H9 (cell line): Measurements from ENCODE around the gene UBALD1. TPM values are rescaled to one million over a fixed set of nuclear protein-coding genes. Genes with fewer than 3 reads are reported as not detected.

Source experiments
- DNase-seq: peaks from one replicate; pipeline ENCODE4 v3.0.0-alpha.2; 2017
- H2AFZ ChIP-seq: one replicate; pipeline ENCODE4 v1.6.1; 2013; ENCODE audit warnings: mild to moderate bottlenecking, low read length, control low read depth, moderate library complexity
- H2AK5ac ChIP-seq: 2 replicates; pipeline ENCODE4 v1.6.1; 2013; ENCODE audit warnings: low read length, control low read depth, mixed read lengths; ENCODE audit not compliant: insufficient read length
- H2BK120ac ChIP-seq: one replicate; pipeline ENCODE4 v1.6.1; 2013; ENCODE audit warnings: low read depth, mild to moderate bottlenecking, low read length, control low read depth, inconsistent platforms; ENCODE audit not compliant: poor library complexity, severe bottlenecking
- H2BK12ac ChIP-seq: 2 replicates; pipeline ENCODE4 v1.6.1; 2013; ENCODE audit warnings: low read length, control low read depth, mixed read lengths, low read depth; ENCODE audit not compliant: insufficient read length
- H2BK15ac ChIP-seq: 2 replicates; pipeline ENCODE4 v1.6.1; 2013; ENCODE audit warnings: low read depth, low read length, control low read depth
- H2BK20ac ChIP-seq: one replicate; pipeline ENCODE4 v1.6.1; 2013; ENCODE audit warnings: low read depth, mild to moderate bottlenecking, low read length, control low read depth, inconsistent platforms; ENCODE audit not compliant: poor library complexity, severe bottlenecking
- H2BK5ac ChIP-seq: 2 replicates; pipeline ENCODE4 v1.6.1; 2013; ENCODE audit warnings: low read length, control low read depth, mixed read lengths; ENCODE audit not compliant: insufficient read length
- H3K14ac ChIP-seq: 2 replicates; pipeline ENCODE4 v1.6.1; 2013; ENCODE audit warnings: low read length, control low read depth; ENCODE audit not compliant: insufficient read depth
- H3K18ac ChIP-seq: 2 replicates; pipeline ENCODE4 v1.6.1; 2013; ENCODE audit warnings: low read depth, mild to moderate bottlenecking, mixed read lengths, low read length, control low read depth; ENCODE audit not compliant: insufficient read length
- H3K23ac ChIP-seq: 2 replicates; pipeline ENCODE4 v1.6.1; 2013; ENCODE audit warnings: low read length, control low read depth, mixed read lengths, low read depth; ENCODE audit not compliant: insufficient read length
- H3K23me2 ChIP-seq: 2 replicates; pipeline ENCODE4 v1.6.1; 2013; ENCODE audit warnings: low read depth, mild to moderate bottlenecking, mixed read lengths, low read length, control low read depth; ENCODE audit not compliant: insufficient read length, poor library complexity, severe bottlenecking
- H3K27ac ChIP-seq: 2 replicates; pipeline ENCODE4 v1.5.1; 2013; ENCODE audit warnings: low read length, control low read depth, mixed read lengths, low read depth; ENCODE audit not compliant: insufficient read length
- H3K27me3 ChIP-seq: 2 replicates; pipeline ENCODE4 v1.6.1; 2013; ENCODE audit warnings: low read length, control low read depth, inconsistent platforms; ENCODE audit not compliant: insufficient read depth
- H3K4ac ChIP-seq: 2 replicates; pipeline ENCODE4 v1.6.1; 2013; ENCODE audit warnings: low read depth, mild to moderate bottlenecking, control low read depth, inconsistent platforms, low read length, moderate library complexity
- H3K4me1 ChIP-seq: 2 replicates; pipeline ENCODE4 v1.6.1; 2013; ENCODE audit warnings: low read length, control low read depth, inconsistent platforms; ENCODE audit not compliant: insufficient read depth
- H3K4me2 ChIP-seq: 2 replicates; pipeline ENCODE4 v1.6.1; 2013; ENCODE audit warnings: low read length, control low read depth, mixed read lengths; ENCODE audit not compliant: insufficient read length, insufficient read depth
- H3K56ac ChIP-seq: 2 replicates; pipeline ENCODE4 v1.6.1; 2013; ENCODE audit warnings: low read depth, mild to moderate bottlenecking, mixed read lengths, low read length, control low read depth; ENCODE audit not compliant: insufficient read length
- H3K79me1 ChIP-seq: 2 replicates; pipeline ENCODE4 v1.6.1; 2013; ENCODE audit warnings: low read depth, mild to moderate bottlenecking, moderate library complexity, low read length, control low read depth, inconsistent platforms; ENCODE audit not compliant: insufficient read depth, poor library complexity, severe bottlenecking
- H3K79me2 ChIP-seq: 2 replicates; pipeline ENCODE4 v1.6.1; 2013; ENCODE audit warnings: low read length, control low read depth, inconsistent platforms; ENCODE audit not compliant: insufficient read depth
- H3K9ac ChIP-seq: 2 replicates; pipeline ENCODE4 v1.6.1; 2013; ENCODE audit warnings: low read length, control low read depth, mixed read lengths; ENCODE audit not compliant: insufficient read length; ENCODE audit errors: extremely low read depth
- H3K9me3 ChIP-seq: one replicate; pipeline ENCODE4 v1.6.1; 2013; ENCODE audit warnings: low read depth, low read length, inconsistent platforms; ENCODE audit not compliant: control insufficient read depth
- H3T11ph ChIP-seq: one replicate; pipeline ENCODE4 v1.6.1; 2013; ENCODE audit warnings: mild to moderate bottlenecking, low read length, control low read depth, inconsistent platforms
- H4K20me1 ChIP-seq: one replicate; pipeline ENCODE4 v1.6.1; 2013; ENCODE audit not compliant: control insufficient read depth, insufficient read length, insufficient read depth
- H4K5ac ChIP-seq: 2 replicates; pipeline ENCODE4 v1.6.1; 2013; ENCODE audit warnings: low read depth, mild to moderate bottlenecking, mixed read lengths, low read length, control low read depth; ENCODE audit not compliant: insufficient read length
- H4K8ac ChIP-seq: replicated peaks from 2 replicates; pipeline ENCODE4 v1.6.1; 2013; ENCODE audit warnings: low read length, control low read depth, mixed read lengths, low read depth; ENCODE audit not compliant: insufficient read length
- H4K91ac ChIP-seq: 2 replicates; pipeline ENCODE4 v1.6.1; 2013; ENCODE audit warnings: low read depth, mild to moderate bottlenecking, moderate library complexity, mixed read lengths, low read length, control low read depth; ENCODE audit not compliant: insufficient read length
- H3K27ac Mint-ChIP-seq, 3 experiments: 2 replicates in 2 of 3; 3 replicates in 1 of 3; pipeline ENCODE4 v1.8.0; 2020 to 2021; ENCODE audit warnings: mixed read lengths in 3 of 3, mild to moderate bottlenecking in 1 of 3, moderate library complexity in 1 of 3
- H3K27me3 Mint-ChIP-seq: 2 replicates; pipeline ENCODE4 v1.8.0; 2021; ENCODE audit warnings: low read depth, mild to moderate bottlenecking, moderate library complexity, mixed read lengths
- H3K36me3 Mint-ChIP-seq, 3 experiments: 2 replicates in 2 of 3; 3 replicates in 1 of 3; pipeline ENCODE4 v1.8.0; 2020 to 2021; ENCODE audit warnings: low read depth in 3 of 3, mixed read lengths in 3 of 3; ENCODE audit not compliant: insufficient read depth in 1 of 3
- H3K4me1 Mint-ChIP-seq, 2 experiments: 2 replicates each; pipeline ENCODE4 v1.8.0; 2020; ENCODE audit warnings: mixed read lengths in 2 of 2
- H3K4me3 Mint-ChIP-seq, 2 experiments: 2 replicates in 1 of 2; 3 replicates in 1 of 2; pipeline ENCODE4 v1.8.0; 2020 to 2021; ENCODE audit warnings: mild to moderate bottlenecking in 2 of 2, mixed read lengths in 2 of 2, moderate library complexity in 1 of 2
- H3K9me3 Mint-ChIP-seq, 2 experiments: 2 replicates in 1 of 2; 3 replicates in 1 of 2; pipeline ENCODE4 v1.8.0; 2020; ENCODE audit warnings: mild to moderate bottlenecking in 2 of 2, mixed read lengths in 2 of 2, moderate library complexity in 1 of 2
- CTCF ChIP-seq: fragments of 200-600 bp; sonication (generic); conservative IDR thresholded peaks from 3 replicates; pipeline ENCODE4 v1.8.0; 2021; ENCODE audit warnings: antibody characterized with exemption, mild to moderate bottlenecking
- WGBS: extraction: QIAGEN DNeasy Blood & Tissue Kit; methylation state at CpG from one replicate; pipeline ENCODE4 v1.1.7; 2013; ENCODE audit warnings: missing lambda C conversion rate, low lambda C conversion rate, mixed read lengths; ENCODE audit not compliant: insufficient read length; ENCODE audit errors: extremely low coverage; 5-methylcytosine and 5-hydroxymethylcytosine counted together
- total RNA-seq: library from RNA; stranded (reverse); gene quantifications from 2 replicates; pipeline ENCODE4 v1.2.1, GENCODE V29; 2021

The UBALD1 gene
- total RNA-seq, 1 experiment from 2014 or later: 80.9 TPM

- no peak overlapping the region for H3K4ac ChIP-seq
- H3K9me3 ChIP-seq: no peaks in the 10 kb centered on the region
- TF ChIP-seq CTCF: no peak
- no peaks in the 10 kb centered on the region for H3K27me3 ChIP-seq
- no peak overlapping the region for H2BK120ac ChIP-seq
- H2AFZ ChIP-seq: no peak overlapping the region
- no peak for DNase-seq
- H2BK5ac ChIP-seq: no peak overlapping the region
- no peak overlapping the region for H3K56ac ChIP-seq
- H2BK15ac ChIP-seq: no peak overlapping the region
- H3K23me2 ChIP-seq: no peaks in the 10 kb centered on the region
- no peak overlapping the region for H2BK12ac ChIP-seq
- peaks cover 32% of the 10 kb centered on the region in 2 experiments for H3K4me1 Mint-ChIP-seq
- H3K14ac ChIP-seq: no peak overlapping the region
- no peaks in the 10 kb centered on the region for H4K20me1 ChIP-seq
- no peak overlapping the region for H3K27ac ChIP-seq
- no peak overlapping the region for H3T11ph ChIP-seq
- H3K79me1 ChIP-seq: no peaks in the 10 kb centered on the region
- no peak overlapping the region for H3K27ac Mint-ChIP-seq
- H3K79me2 ChIP-seq: no peaks in the 10 kb centered on the region
- no peak overlapping the region for H4K91ac ChIP-seq
- peaks cover 5% of the 10 kb centered on the region; the same call in 1 of the 2 replicates for H3K4me1 ChIP-seq
- no peak overlapping the region for H2BK20ac ChIP-seq
- H3K4me2 ChIP-seq: no peak overlapping the region
- no peak overlapping the region for H4K5ac ChIP-seq
- peaks cover 15% of the 10 kb centered on the region for H3K27me3 Mint-ChIP-seq
- H3K23ac ChIP-seq: no peak overlapping the region
- H2AK5ac ChIP-seq: no peak overlapping the region
- H4K8ac ChIP-seq: no peak overlapping the region
- WGBS: no CpG with 5 or more reads among the region's 6 CpGs
- H3K36me3 Mint-ChIP-seq: peaks cover 5 to 11% (median 6%) of the 10 kb centered on the region in 3 experiments; a peak in 5 of 7 replicates
- H3K18ac ChIP-seq: no peak overlapping the region
- H3K9ac ChIP-seq: no peak overlapping the region
- no peak overlapping the region for H3K4me3 Mint-ChIP-seq
- H3K9me3 Mint-ChIP-seq: peaks cover 9 to 10% of the 10 kb centered on the region in 2 experiments; a peak in 4 of 5 replicates
Measured at GRCh38 chr16:4591191-4591590, 23.5 kb downstream of the UBALD1 start.
